Hepatic stellate cell (primary cell): ENCODE results near the gene DICER1.
"Not testable (repeated sequence)": the region's sequence is repeated elsewhere in the genome, so short reads cannot be mapped to it uniquely, and the experiment has no call there.

ENCODE experiments used
- DNase-seq: peaks from one replicate; pipeline ENCODE4 v3.0.0; 2011; ENCODE audit warnings: low spot score

Gene DICER1

DNA sequence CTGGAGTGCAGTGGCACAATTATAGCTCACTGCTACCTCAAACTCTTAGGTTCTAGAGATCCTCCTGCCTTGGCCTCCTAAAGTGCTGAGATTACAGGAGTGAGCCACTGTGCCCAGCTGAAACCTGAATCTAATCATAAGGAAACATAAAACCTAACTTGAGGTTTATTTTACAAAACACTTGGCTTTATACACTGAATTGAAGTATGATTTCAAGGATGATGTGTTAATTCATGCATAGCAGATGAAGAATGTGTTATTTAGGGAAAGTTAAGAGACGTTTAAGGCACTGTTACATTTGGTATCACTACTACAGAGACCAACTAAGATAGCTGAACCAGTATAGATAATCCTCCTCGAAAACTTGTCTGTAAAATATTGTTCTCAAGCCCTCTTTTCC lies 6.4 kb downstream of the DICER1 start:
- DNase-seq, result no peak

DNA sequence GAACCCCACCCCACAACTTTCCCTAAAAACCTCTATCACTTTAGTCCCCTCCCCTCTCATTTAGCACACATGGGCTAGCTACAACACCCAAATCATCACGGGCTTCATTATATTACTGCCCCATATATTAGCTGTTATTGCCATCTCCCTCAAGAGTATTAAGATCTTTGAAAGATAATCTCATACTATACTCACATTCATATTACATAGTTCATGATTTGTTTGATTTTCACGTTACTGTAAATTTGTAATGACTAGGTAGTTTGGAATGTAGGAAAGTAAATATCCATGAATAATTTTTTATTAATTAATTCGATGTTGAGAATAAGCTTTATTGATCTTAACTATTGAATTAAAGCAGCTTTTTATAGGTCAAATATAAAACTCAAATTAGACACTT lies 7.9 kb downstream of the DICER1 start:
- DNase-seq, result no peak

DNA sequence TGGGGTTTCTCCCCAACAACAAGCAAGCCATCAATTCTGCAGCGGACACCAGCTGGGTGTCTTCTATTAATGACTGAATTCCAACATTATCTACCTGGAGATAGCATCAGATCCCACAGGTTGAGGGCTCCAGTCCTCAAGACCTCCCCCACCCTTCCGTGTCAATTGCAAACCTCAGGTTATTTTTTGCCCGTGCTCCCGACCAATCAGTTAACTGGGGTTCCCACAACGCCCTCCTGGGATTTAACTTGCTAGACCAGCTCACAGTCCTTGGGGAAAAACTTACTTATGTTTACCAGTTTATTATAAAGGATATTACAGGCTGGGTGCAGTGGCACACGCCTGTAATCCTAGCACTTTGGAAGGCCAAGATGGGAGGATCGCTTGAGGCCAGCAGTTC lies 9.7 kb downstream of the DICER1 start:
- no peak for DNase-seq

DNA sequence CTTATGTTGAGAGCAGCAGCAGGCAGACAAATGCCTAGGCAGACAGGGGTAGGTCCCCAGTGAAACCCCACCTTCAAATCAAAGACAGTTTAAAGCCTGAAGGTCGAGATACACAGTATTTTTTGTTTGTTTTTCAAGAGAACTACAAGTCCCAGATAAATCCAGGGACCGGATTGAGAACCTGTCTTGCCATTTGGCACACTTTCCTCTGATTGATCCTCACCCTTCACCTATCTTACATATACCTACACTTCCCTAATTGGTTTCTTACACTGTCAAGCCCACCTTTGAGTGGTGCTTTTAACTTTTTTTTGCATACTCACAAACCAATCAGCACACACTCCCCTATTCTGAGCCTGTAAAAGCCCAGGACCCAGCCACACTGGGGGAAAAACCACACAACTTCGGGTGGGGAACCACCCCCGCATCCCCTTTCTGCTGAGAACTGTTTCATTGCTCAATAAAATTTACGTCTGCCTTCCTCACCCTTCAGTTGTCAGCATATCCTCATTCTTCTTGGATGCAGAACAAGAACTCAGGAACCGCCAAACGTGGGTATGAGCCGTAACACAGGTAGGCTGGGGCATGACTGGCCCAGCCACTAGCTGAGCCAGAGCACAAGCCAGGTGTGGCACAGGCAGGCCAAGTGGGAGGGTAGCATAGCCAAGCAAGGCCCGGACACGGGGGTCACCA lies 11.1 kb downstream of the DICER1 start:
- no peak for DNase-seq

DNA sequence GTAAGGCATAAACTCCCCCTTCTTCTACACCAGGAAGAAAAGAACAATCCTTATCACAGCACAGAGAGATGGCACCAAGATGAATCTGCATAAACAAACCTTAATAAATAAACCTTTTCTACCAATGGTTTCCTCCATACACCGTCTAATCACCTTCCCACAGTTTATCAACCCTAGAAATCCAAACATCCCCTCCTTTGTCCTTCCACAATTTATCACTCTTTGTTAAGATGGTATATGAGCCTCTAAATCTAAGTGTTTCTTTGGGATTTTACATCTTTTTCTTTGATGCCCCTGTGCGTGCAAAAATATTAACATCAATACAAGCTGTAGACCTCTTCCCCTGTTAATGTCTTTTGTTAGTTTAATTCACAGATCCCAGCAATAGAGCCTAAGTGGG lies 12.5 kb downstream of the DICER1 start:
- no peak for DNase-seq

DNA sequence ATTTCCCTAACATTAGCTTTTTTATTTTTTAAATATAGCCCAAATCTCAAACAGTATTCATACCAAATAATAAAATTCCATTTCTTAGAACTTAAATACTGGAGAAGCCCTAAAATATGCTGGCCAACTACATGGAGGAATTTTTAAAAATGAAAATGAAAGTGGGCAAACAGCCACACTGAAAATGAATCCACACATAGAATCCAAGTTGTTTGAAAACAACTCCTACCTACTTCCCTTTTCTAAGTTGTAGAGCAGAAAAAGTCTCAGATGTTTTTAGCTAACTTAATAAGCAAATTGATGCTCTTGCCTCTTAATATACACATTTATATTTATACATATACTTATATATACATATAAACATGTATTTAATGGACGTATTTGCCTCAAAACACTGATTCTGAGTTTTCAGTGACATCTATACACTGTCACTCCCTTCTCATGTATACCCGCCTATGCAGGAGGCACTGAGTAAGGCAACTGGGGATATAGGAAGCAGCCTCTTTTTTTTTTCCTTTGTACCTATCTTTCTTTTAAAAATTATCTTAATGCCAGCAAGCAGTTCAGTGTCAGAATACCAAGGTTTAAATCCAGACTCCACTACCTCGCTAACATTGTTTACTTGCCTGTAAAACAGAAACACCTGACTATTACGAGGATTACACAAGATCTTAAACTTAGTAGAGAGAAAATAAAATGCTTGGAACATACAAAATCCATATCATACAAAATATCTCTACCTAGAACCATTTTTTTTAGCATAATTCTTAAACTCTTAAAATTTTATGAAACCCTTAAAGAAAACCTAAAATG lies 13.3 kb downstream of the DICER1 start:
- no peak for DNase-seq

DNA sequence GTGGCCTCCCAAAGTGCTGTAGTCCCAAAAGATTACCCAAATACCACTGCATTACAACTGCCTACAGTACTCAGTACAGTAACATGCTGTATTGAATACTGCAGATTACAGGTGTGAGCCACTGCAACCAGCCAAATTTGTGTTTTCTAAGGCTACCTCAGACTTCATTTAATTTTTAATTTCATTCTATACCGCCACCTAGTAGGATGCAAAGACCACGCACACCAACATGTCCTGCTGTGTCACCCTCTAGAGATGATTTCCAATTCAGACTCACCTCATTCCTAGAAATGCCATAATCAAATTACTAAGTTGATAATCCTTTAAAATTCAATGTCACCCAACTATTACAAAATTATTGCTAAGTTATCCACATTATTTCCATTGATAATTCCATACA lies 15.1 kb downstream of the DICER1 start:
- DNase-seq, result no peak

DNA sequence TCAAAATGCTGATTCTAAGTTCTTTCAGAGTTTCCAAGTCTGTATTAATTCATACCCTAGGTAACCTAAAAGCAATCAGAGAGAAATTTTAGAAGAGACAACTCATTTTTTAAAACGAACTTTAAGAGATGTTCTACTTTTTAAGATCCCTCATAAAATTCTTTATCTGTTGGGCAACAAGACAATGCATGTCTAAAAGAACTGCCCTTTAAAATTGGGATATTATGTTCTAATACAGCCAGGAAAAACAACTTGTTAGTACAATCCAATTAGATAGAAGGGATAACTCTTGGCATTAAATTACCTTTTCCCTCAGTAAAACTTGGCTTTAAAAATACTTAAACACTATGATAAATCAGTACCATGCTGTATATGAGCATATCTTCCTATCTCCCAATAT lies 15.6 kb downstream of the DICER1 start:
- DNase-seq, result no peak

DNA sequence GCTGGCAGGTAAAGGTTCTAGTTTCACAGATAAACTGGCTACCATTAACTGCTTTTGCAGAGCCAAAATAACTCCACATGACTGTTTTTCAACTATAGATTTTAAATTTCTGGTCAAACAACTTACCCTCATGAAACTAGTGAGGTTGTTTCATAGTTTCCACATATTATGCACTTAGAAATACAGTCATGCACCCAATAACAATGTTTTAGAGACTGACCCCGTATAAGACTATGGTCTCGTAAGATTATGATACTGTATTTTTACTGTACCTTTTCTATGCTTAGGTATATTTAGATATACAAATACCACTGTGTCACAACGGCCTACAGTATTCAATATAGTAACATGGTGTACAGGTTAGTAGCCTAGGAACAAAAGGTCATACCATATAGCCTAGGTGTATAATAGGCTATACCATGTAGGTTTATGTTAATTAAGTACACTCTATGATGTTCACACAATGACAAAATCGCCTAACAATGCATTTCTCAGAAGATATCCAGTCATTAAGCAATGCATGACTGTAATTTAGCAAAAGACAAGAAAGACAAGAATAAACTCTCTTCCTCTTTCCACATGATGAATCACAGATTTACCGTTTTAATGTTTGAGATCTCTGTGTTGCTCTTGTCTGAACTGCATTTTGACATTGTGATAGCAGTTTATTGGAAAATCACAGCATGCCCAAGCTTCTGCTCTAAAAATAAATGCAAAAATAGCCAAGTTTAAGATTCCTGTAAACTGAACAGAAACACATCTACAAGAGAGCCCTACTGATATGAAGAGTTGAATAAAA lies 17.1 kb downstream of the DICER1 start:
- no peak for DNase-seq

DNA sequence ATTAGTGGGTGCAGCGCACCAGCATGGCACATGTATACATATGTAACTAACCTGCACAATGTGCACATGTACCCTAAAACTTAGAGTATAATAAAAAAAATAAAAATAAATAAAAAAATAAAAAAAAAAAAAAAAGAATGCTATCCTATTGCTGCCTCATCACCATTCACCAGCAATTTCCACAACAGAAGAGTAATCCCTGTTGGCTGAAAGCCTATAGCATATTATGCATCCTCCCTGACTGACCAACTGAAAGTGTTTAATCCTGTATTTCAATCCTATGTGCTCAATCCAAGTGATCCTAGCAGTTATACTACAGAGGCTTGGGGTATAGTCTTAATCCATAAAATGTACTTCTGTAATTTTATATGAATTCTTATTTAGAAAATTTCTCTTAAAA lies 18.5 kb downstream of the DICER1 start:
- DNase-seq, result no peak

DNA sequence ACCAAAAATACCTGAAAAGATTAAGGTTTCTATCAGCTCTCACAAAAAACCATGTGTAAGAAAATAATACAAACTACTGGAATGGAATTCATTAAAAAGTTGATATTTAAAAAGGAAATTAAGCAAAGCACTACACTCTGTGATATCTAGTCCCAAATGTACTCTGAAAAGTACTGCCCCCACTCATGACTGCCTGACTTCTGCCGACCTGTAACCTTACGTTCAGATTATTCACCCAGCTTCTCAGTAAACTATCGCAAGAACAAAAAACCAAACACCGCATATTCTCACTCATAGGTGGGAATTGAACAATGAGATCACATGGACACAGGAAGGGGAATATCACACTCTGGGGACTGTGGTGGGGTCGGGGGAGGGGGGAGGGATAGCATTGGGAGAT lies 18.9 kb downstream of the DICER1 start:
- DNase-seq, result not testable (repeated sequence)

DNA sequence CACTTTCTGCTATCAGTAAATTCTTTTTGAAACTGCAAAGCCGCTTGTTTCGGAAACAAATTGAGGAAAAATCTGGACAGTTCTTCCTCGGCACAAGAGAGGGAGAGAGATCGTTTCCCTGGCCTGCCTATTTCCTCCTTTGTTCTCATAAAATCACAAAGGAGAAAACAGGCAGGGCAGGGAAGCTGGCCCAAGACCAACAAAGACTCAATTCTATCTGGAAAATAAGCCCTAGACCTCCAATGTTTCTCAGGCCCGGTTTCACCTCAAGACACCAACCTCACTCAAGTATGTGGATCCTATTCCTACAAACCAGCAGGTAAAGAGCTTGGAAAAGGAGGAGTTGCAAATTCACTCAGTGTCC lies 19.5 kb downstream of the DICER1 start:
- no peak for DNase-seq

DNA sequence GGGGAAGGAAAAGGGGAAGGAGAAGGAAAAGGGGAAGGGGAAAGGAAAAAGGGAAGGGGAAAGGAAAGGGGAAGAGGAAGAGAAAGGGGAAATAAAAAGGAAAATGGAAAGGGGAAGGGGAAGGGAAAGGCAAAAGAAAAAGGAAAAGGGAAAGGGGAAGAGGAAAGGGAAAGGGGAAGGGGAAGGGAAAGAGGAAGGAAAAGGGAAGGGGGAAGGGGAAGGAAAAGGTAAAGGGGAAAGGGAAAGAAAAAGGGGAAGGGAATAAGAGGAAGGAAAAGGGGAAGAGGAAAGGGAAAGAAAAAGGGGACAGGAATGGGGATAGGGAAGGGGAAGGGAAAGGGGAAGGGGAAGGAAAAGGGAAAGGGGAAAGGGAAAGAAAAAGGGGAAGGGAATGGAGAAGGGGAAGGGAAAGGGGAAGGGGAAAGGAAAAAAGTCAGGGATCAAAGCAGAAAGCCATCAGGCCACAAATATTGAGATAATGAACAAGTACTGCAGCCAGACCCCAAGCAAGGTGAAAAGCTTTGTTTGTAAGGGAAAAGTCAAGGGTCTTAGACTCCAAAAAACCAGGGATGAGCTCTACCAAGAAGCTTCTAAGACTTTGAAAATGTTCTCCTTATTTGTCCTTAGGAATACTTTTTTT lies 20.0 kb downstream of the DICER1 start:
- no peak for DNase-seq

DNA sequence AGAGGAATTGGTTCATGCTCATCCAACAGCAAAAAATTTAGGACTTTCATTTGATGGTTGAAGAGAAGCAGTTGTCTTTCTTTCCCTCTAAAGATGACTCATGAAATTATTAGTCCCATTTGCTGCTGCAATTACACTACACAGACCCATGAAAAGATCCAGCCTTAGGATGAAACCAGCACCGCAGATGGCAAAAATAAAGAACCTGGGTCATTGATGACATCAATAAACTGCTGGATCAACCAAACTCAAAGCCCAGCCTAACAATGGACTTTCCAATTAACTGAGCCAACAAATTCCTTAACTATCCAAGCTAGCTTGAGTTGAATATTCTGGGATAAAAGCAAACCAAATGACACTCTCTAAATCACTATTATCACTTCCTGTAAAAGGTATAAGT lies 20.7 kb downstream of the DICER1 start:
- DNase-seq, result no peak

DNA sequence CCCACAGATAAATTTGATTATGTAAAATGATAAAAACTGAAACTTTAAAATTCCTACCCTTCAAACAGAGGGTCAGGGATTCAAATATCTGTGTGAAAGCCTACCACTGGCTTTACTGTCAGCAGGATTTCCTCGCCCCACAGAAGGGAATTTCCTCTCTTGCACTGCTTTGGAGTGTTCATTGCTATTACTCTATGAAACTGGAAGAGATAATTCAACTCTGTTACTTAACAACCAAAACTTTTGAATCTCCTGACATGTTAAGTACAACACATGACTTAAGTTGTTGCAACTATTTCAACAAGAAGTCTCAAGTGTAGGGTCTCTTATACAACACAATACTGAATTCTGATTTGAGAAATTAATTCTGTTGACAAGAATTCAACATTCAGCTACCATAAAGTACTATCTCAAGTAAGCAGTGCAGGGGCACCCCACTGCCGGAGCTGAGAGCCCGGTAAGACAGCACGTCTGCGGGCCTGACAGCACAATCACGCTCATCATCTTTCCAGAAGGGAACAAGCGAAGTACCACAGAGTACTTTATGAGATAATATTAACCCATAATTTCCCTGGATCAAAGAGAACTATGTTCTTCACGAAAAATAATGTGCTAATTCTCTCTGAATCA lies 22.9 kb downstream of the DICER1 start:
- no peak for DNase-seq

DNA sequence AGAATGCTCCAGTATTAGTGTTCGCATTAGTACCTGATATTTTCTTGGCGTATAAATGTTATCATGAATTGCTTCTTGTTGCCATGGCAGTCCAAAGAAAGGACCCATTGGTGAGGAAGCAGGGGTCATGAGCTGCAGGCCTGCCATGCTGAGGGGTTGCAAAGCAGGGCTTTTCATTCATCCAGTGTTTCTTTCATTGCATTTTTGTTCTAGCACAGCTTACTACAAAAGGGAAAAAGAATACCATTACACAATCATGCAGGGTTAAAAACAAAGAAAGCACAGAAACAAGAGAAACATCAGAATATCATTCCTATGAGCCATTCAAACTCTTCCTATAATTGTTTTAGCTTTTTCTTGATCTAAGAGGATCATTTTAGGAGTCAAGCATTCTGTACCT lies 24.0 kb downstream of the DICER1 start:
- DNase-seq, result no peak

DNA sequence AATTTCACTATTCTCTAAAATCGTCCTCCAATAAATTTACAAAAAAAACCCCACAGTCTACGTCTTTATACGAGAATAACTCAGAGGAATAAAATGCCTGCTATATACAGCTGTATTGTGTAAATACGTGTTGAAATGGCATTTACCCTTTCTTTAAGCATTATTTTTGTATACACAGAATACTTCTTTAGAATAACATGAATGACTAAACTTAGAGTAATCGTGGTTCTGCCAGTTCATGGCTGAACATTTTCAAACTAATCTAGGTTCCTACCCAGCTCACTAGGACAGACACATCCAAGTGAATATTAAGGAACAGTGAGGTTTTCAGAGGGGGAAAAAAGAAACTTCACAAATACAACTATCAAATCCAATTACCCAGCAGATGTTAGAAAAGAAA lies 24.6 kb downstream of the DICER1 start:
- no peak for DNase-seq

DNA sequence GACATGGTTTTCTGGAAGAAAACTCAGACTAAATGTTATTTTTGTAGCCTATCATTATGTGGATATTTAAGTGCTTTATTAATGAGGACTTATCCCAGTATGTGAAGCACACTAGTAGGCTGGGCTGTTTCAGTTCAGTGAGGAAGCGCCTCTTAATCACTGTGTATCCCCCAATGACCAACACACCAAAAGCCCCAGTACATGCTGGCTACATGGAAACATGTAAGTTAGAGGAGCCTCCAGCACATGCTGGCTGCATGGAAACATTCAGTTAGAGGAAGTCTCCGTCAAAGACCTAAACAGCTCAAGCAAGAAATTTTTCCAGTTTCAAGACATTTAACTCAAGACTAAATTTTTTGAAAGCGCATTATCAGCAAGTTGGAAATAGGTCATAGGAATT lies 26.8 kb downstream of the DICER1 start:
- DNase-seq, result no peak

DNA sequence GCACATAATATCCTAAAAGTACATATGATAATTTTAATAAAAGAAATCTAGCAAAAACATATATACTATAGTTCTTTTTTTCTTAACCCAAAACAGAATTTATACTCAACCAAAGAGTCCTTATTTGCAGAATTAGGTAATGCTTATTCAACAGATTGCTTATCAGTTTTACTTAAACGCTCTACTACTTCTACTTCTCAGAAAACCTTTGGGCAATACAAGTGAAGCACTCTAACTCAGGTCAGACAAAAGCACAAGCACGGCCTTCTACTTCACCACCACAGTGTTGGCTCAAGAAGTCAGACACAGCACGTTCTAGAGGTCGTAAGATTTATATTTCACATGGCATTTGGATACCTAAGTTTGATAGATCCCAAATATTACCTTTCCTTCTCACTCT lies 29.2 kb downstream of the DICER1 start:
- DNase-seq, result no peak

DNA sequence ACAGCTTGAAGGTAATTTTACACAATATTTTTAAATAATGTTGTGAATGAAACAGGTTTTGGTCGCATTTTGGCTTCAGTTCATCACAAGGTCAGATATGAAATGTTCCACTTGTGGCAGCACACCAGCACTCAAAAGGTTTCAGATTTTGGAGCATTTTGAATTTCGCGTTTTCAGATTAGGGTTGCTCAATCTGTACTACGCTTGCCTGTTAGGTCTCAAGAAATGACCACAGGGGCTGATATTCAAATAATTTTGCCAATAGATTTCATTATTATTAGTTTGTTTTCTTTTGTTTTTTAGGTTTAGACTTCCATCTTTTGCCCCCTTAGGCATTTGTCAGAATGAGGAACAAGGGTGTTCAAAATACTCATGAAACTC lies 29.8 kb downstream of the DICER1 start:
- no peak for DNase-seq

DNA sequence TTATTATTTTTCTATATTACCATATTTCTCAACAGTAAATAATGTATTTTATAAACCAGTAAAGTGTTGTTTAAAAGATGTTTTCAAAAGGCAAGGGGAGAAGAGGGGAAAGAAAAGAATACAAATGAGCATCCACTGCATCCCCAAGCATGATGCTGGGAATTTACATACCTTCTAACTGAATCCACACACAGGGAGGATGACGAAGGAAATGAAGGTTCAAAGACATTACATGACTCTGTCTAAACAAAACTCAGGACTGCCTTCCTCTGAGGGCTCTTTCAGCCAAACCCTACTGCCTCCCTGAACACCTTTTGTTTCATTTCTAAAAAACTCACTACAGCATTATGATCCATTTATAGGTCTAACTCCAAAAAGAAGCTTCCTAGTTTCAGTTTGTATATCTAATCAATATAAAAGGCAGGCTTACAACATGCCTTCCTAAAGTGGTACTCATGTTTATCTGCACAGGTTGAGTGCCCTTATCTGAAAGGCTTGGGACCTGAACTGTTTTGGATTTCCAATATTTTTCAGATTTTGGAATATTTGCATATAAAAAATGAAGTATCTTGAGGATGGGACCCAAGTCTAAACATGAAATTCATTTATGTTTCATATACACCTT lies 30.3 kb downstream of the DICER1 start:
- no peak for DNase-seq

DNA sequence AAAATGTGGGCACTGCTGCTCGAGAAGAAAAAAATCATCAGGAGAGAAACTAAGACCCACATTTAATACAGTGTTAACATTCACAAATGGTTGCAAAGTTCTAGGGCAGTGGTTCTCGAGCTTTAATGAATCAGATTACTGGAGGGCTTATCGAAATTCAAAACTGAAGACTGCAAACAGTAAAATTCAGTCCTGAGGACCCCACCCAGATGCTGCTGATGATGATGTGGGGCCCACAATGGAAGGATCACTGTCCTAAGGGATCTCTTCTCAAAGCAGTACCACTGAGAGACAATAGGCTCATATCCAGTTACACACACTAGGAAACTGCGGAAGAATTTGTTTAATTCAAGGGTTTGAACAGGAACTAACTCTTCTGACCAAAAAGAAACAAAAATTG lies 31.4 kb downstream of the DICER1 start:
- no peak for DNase-seq
